Middle frontal gyrus (tissue), 1 donor: Measurements from ENCODE around the gene PXN.
"Not testable (repeated sequence)": the region's sequence is repeated elsewhere in the genome, so short reads cannot be mapped to it uniquely, and the experiment has no call there.

Experiments used
- DNase-seq: peaks from one replicate; pipeline ENCODE4 v3.0.0-alpha.2; 2015; ENCODE audit warnings: low spot score; ENCODE audit errors: extremely low spot score

Gene PXN

DNA sequence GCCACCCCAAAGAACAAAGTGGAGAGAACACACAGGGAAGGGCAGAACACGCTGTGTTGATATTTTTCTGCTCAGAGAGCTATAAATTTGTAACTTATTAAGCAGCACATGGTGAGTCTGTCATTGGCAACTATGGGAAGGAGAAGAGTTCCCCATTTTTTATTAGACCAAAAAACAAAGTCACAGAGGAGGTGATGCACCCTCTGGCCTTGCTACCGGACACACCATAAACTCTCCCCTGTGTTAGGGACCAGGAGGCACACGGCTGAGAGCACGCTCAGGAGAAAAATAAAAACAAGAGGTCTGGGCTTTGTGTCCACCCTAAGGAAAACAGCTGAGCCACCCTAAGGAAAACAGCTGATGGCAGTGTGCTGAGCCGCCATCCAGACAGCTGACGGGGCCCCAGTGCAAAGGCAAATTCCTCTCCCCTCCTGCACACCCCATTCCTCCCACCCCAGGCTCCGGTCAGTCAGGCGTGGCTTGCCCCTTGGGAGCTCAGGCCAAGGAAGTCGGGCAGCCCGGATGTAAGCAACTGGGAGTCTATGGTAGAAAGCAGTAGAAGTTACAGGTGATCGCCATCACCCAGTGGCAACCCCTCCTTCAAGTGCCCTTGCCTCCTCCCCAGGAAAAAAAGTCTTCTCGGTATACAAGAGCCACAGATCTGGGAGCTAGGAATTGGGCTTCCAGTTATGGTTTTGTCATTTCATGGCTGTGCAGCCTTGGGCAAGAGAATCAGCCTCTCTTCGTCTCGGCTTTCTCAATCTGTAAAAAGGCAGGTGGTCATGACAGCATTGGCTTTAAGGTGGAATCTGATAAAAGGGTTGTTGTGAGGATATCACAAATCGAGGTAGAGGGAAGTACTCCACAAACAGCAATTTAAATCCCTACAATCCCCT is 2.4 kb downstream of the PXN start:
- no peak for DNase-seq

DNA sequence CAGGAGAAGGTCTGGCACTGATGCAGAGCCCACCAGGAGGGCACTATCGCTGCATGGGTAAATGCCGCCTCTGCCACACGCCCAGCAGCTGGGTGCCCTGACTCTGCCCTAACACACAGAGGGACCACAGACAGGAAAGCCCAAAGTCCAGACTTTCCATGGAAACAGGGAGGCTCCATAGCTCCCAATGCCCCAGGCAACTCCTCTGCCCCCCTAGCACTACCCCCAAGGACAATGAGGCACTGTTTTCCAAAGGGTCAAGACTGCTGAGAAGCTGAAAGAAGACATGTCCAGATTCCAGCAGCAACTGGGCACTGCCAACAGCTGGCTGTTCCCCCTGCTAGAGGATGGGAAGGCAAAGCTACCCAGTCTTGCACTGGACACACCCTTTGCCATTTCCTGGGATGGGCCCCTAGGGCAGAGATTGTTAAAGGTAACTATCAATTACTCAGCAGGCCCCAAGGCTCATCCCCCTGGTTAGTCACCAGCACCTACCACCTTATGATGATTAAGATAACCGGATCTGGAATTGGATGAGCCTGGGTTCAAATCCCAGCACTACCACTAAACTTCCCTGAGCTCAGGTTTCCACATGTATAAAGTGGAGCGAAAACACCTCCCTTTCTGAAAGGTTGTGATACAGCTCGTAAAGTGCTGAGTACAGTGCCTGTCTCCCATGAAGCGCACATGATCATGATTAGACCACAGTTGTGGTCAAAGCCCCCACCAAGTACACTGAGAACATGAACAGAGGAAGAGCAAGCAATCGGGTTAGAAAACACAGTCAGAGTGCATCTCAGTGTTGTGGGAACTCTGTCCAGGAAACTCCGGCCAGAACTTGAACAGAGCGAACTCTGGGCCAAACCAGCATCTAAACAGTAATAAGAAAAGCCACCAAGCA is 3.3 kb downstream of the PXN start:
- no peak for DNase-seq

DNA sequence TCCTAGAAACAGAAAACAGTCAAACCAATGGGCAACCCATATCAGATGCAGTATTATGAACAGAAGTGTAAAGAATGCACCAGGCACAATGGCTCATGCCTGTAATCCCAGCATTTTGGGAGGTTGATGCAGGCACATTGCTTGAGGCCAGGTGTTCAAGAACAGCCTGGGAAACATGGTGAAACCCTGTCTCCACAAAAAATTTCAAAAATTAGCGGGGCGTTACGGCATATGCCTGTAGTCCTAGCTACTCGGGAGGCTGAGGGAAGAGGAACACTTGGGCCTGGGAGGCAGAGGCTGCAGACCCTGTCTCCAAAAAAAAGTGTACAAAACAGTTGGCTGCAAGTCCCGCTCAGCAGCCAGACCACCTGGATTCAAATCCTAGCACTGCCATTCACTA is 4.9 kb downstream of the PXN start:
- DNase-seq: no peak

DNA sequence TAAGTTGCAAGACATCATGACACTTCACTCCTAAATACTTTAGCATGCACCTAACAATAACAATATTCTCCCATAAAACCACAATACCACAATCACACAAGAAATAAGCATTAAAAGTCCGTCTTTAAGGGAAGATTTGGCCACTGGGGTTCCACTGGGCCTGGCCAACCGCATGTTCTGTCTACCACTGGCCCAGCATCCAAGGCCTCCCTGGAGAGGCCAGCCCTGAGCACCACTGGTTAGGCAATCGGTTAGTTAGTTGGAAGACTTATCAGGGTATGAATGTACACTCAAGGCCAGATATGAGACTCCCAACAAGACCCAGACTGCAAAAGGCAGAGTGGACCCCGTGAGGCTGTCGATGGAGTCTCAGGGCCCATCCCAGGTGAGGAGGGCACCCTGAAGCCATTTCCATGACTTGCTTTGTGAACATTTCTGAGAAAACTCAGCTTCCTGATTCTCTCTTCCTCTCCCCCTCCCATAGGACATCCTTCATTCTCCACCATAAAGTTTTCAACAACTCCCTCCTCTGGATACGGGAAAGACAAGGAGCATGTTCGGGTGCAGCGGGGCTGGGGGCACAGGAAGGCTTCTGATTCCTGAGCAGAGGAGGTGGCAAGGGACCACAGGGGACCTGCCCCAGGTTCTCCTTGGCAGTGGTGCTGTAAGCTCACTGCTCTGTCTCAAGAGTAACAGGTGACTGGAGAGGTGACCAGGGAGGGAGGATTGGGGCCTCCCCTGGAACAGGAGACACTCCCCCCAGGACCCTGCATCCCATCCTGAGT is 5.9 kb downstream of the PXN start:
- DNase-seq: no peak

DNA sequence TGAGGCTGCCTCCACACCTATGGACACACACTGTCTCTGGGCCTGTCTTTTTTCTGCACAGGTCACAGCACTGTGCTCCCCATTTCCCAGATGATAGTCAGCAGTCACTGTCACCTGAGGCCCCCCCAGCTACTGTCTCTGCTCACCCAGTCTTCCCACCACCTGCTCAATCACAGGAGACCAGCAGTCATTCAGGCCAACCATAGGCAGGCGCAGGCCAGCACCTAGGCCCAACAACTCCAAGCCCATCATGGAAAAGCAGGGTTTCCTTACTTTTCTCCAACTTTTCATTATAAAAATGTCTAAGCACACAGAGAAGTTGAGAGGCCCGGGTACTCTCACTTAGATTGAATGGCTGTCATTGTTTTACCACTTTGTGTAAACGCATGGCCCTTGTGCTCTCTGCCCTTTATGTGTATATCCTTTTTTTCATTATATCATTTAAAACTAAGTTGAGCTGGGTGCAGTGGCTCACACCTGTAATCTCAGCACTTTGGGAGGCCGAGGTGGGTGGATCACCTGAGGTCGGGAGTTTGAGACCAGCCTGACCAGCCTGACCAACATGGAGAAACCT is 7.1 kb downstream of the PXN start:
- no peak for DNase-seq

DNA sequence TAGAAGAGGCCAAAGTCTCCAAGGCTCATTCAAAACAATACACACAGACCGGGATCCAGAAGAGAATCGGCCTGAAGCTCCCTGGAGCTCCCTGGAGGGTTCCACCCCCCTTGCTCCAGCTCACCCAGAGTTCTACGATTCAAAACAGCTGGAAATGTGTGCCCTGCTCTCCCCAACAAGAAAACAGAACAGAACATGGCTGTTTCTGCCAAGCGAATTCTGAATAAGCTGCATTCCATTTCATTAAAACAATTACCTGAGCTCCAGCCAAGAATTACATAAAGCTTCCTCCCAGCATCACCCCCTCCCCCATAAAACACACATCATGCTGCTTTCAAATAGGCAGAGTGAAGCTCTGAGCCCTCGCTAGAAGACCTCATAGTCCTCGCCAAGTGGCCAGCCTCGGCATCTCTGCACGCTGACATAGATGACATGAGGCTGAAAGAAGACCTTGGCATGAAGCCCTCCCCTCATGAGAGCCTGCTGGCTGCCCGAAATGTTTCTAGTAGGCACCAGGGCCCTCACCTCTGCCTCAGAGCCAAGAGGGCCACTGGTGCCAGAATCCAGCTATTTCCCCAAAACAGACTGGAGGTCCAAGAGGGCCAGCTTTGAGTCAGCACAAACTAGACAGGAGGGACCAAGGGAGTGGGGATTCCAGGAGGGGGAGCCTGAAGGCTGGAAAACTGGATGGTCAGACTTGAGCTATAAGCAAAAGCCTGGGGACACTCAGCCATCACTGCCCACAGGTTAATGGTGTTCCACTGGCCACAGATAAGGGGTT is 8.3 kb downstream of the PXN start:
- DNase-seq: no peak

DNA sequence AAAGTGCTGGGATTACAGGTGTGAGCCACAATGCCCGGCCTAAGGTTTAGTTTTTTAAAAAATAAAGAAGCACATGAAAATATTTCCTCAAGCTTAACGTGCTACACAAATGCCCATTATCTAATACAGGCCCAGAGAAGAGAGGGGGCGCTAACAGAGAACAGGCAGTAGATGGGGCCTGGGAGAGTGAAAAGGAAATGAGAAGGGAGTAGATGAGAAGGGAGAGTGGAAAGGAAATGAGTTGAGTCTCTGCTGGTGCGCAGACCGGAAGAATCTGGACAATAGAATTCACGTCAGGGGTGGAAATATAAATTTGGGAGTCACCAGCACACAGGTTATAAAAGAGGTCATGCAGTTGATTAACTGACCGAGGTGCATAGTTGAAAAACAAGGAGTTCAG is 10.7 kb downstream of the PXN start:
- DNase-seq: no peak

DNA sequence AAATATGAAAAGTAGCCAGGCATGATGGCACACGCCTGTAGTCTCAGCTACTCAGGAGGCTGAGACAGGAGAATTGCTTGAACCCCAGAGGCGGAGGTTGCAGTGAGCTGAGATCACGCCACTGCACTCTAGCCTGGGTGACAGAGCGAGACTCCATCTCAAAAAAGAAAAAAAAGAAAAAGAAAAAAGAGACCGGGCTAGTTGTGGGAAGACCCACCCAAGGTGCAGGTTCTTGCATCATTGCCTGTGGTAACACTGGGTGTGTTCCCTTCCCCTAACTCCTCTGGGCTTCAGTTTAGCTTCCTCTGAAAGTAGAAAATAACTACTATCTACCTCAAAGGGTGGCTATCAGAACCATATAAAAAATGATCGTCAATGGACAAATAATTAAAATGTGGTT is 12.2 kb downstream of the PXN start:
- not testable (repeated sequence) for DNase-seq

DNA sequence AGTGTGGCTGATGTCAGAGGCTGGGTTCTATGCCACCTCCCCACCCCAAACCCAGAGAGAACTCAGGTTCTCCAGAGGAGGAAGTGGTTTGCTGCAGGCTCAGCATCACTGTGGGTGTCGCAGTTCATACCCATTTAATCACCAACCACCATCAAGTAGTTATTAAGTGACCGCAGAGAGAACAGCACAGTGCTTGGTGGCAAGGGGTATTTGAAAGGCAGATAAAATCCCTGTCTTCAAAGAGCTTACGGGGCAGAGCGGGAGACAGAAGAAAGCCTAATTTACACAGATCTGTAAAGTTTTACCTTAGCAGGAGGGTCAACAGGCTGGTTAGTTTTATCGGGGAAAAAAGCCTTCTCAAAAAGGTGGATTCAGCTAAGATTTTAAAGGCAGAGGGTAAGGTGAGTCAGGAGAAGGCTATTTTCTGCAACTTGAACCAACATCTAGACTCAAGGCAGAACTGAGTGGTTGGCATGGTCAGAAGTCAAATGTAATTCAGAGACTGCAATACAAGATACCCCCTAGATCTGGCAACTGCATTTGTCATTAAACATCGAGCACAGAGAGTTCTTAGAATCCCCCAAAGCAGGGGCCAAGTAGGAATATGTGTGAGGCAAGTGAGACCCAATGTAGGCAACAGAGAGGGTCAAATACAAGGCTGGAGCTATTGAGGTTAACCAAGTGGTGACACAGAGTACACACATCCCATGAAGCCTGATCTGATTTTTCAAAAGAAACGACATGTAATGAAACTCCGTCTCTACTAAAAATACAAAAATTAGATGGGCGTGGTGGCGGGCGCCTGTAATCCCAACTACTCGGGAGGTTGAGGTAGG is 13.2 kb downstream of the PXN start:
- no peak for DNase-seq

DNA sequence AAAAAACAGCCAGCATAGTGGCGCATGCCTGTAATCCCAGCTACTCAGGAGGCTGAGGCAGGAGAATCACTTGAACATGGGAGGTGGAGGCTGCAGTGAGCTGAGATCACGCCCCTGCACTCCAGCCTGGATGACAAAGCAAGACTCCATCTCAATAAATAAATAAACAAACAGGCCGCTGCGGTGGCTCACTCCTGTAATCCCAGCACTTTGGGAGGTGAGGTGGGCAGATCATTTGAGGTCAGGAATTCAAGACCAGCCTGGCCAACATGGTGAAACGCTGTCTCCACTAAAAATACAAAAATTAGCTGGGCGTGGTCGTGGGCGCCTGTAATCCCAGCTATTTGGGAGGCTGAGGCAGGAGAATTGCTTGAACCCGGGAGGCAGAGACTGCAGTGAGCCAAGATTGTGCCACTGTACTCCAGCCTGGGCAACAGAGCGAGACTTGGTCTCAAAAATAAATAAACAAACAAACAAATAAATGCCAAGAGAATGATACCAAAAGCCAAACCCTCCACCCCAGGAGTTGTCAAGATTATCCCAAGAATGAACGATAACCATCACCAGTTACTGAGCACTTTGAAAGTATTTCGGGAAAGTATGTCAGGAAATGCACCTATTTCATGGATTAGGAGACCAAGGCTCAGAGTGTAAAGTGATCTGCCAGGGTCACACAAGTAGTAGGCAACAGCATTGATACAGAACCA is 14.0 kb downstream of the PXN start:
- DNase-seq: not testable (repeated sequence)

DNA sequence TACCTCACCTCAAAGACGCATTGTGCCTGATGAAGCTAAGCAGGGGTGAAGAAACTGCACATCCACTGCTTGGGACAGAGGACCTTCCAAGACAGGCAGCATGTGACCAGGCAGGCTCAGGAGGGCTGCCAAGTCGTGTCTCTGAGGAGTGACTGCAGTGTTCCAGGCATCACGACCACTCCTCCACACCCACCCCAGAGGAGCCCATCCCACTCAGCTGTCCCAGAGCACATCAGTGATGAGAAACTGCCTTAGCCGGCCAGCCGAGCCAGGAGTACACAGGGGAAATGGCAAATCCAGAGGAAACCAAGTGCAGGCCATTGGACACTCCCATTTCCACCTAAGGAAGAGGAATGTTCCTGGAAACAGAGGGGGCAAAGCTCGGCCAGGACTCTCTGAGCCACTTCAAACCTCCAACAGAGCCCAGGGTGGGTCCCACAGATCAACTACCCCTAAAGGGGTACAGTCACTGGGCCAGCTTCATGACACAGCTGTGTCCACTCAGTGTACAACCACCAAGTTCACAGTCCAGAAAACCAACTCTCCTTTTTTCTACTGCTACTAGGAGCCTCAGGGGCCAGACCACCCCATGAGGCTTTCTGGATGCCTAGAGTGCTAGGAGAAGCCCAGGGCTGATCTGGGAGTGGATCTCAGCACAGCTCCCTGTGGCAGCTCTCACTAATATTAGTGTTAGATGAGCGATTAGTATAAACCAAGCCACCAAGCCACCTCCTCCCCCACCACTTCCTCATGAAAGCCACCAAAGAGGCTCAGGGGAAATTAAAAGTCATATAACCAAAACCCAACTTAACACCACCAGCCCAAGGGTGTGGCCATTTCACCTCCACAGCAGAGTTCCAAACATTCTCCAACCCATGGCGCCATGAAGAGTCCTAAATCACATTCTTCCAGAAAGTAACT is 15.4 kb downstream of the PXN start:
- DNase-seq: no peak

DNA sequence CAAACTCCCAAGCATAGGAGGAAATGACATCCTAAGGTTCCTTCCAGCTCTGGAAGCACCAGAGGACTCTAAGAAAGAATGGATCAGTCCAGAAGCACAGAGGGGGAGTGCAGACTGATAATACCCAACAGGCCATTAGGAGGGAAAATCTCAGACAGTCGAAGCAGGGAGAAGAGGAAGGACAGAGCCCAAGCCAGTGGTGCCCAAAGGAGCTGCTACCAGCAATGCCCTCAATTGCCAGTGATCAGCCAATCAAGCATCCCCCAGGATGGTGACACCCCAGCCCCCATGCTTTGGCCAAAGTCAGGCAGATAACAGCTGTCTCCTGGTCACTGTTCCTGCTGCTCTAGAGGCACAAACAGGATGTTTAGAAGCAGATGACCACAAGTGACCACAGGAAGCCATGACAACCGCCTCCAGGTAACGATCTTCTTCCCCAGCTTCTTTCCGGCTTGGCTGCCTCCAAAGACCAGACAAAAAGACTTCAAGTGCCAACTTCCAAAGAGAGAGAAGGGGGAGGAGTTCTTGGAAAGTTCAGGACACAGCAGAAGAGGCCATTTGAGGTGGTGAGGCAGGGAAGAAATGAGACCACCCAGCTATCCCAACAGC is 16.2 kb downstream of the PXN start:
- no peak for DNase-seq

DNA sequence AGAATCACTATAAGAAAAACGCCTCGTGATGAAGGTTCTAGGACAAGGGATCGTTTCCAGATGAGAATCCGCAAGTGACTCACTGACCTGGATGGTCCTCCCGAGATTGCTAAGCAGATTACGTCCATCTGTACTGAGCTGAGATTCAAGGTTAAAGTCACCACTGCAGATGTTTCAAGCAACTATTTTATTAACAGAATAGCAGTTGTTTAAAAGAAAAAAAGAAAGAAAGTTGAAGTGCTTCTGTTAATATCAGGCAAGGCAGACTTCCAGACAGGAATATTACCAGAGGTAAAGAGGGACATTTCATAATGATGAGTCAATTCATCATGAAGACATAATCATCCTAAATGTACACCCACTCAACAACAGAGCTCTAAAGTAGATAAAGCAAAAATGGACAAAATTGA is 17.9 kb downstream of the PXN start:
- no peak for DNase-seq

DNA sequence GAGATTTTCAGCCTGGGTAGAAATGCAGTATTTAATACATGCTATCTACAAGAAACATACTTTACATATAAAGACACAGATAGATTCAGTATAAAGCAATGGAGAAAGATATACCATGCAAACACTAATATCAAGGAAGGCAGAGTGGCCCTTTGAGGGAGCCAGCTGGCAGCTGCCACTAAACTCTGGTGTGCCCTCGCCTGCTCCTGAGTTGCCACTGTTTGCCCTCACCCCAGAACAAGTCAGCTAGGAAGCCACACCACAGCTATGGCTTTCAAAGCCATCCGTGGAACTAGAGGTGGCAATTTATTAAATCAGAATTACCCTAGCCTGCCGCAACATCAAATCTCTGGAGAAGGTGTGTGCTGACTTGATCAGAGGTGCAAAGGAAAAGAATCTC is 18.3 kb downstream of the PXN start:
- no peak for DNase-seq

DNA sequence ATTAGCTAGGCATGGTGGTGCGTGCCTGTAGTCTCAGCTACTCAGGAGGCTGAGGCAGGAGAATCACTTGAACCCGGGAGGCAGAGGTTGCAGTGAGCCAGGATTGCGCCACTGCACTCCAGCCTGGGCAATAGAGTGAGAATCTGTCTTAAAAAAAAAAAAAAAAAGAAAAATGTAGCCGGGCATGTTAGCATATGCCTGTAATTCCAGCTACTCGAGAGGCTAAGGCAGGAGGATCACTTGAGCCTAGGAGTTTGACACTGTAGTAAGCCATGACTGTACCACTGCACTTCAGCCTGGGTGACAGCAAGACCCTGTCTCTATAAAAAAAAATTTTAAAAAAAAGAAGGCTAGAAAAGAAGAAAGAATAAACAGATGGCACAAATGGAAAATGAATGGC is 18.8 kb downstream of the PXN start:
- DNase-seq: not testable (repeated sequence)

DNA sequence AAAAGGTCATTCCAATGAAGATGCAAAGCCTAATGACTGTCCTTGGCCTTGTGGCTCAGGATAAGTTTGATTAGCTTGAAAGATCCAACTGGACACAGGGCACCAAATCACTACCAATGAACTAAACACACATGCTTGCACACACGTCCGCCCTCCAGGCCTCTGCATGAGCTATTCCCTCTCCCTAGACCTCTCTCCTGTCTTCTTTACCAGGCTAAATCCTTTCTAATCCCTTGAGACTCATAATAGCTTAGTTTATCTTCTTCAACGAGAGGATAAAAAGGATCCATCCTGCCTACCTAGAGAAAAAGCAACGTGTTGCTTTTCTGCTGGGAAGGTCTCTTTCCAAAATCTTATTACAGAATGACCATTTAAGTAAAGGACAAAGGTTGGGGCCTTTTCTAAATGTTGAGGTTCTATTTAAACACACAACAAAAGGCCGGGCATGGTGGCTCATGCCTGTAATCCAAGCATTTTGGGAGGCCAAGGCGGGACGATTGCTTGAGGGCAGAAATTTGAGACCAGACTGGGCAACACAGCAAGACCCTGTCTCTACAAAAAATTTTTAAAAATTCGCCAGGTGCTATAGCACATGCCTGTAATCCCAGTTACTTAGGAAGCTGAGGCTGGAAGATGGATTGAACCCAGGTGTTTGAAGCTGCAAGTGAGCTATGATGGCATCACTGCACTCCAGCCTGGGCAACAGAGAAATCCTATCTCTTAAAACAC is 22.4 kb downstream of the PXN start:
- no peak for DNase-seq
